Measurements from ENCODE around the gene ATG5.
"Not testable (repeated sequence)": the region's sequence is repeated elsewhere in the genome, so short reads cannot be mapped to it uniquely, and the experiment has no call there.

DNA sequence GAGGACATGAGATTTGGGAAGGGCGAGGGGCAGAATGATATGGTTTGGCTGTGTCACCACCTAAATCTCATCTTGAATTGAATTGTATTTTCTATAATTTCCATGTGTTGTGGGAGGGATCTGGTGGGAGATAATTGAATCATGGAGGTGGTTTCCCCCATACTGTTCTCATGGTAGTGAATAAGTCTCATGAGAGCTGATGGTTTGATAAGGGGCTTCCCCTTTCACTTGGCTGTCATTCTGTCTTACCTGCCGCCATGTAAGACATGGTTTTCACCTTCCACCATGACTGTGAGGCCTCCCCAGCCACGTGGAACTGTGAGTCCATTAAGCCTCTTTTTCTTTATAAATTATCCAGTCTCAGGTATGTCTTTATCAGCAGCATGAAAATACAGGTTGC lies 173.1 kb downstream of the ATG5 start:
- TF ChIP-seq, protein P1, sequence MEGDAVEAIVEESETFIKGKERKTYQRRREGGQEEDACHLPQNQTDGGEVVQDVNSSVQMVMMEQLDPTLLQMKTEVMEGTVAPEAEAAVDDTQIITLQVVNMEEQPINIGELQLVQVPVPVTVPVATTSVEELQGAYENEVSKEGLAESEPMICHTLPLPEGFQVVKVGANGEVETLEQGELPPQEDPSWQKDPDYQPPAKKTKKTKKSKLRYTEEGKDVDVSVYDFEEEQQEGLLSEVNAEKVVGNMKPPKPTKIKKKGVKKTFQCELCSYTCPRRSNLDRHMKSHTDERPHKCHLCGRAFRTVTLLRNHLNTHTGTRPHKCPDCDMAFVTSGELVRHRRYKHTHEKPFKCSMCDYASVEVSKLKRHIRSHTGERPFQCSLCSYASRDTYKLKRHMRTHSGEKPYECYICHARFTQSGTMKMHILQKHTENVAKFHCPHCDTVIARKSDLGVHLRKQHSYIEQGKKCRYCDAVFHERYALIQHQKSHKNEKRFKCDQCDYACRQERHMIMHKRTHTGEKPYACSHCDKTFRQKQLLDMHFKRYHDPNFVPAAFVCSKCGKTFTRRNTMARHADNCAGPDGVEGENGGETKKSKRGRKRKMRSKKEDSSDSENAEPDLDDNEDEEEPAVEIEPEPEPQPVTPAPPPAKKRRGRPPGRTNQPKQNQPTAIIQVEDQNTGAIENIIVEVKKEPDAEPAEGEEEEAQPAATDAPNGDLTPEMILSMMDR (conservative IDR thresholded peaks at IDR 0.05; ENCODE audit: low read length): not testable (repeated sequence)
- TF ChIP-seq EZH2phosphoT487 (IDR thresholded peaks at IDR 0.05; ENCODE audit: borderline replicate concordance, low read depth, low read length): not testable (repeated sequence)
